GM06990 (cell line): ENCODE results near the gene RASL10A.
"Not testable (repeated sequence)": the region's sequence is repeated elsewhere in the genome, so short reads cannot be mapped to it uniquely, and the experiment has no call there.

ENCODE experiments used
- DNase-seq: peaks from one replicate; pipeline ENCODE4 v3.0.0-alpha.2; 2011; ENCODE audit not compliant: insufficient read length; ENCODE audit errors: extremely low read depth
- H3K27me3 ChIP-seq: replicated peaks from 2 replicates; pipeline ENCODE4 v1.6.0; 2011; ENCODE audit warnings: low read length; ENCODE audit not compliant: control insufficient read depth, insufficient read depth
- H3K36me3 ChIP-seq: 2 replicates; pipeline ENCODE4 v1.5.1; 2011; ENCODE audit warnings: low read length; ENCODE audit not compliant: control insufficient read depth, insufficient read depth
- H3K4me3 ChIP-seq: replicated peaks from 2 replicates; pipeline ENCODE4 v1.5.1; 2011; ENCODE audit warnings: low read depth, mild to moderate bottlenecking, control low read depth, low read length
- TF ChIP-seq, protein P1 (sequence below): IDR thresholded peaks from 2 replicates; pipeline ENCODE4 v1.5.1; 2011; ENCODE audit warnings: low read length, control low read depth, mild to moderate bottlenecking, inconsistent platforms; ENCODE audit not compliant: insufficient read depth, poor library complexity, severe bottlenecking

RASL10A gene

DNA sequence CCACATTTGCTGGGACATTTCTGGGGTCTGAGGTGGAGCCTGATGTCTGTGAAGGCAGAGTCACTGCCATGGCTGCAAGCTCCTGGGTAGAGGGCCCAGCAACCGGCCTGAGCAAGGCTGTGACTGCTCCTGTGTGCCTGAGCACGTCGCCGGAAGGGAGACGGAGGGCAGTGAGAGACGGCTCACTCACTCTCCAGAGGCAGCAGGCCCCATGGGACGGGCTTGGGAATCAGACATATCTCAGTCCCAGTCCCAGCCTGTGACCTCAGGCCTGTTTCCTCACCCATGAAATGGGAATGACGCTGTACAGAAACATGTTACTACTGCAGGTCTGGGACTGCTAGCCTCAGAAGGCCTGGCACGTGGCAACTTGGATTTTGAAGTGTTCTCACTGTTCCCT, 36.4 kb upstream of the RASL10A start:
- no peak for DNase-seq
- Histone ChIP-seq H3K27me3 (no peaks in the 10 kb centered on the region), H3K36me3 (peaks cover 72% of the 10 kb centered on the region), H3K4me3 (no peak overlapping the region)
- TF ChIP-seq, protein P1, sequence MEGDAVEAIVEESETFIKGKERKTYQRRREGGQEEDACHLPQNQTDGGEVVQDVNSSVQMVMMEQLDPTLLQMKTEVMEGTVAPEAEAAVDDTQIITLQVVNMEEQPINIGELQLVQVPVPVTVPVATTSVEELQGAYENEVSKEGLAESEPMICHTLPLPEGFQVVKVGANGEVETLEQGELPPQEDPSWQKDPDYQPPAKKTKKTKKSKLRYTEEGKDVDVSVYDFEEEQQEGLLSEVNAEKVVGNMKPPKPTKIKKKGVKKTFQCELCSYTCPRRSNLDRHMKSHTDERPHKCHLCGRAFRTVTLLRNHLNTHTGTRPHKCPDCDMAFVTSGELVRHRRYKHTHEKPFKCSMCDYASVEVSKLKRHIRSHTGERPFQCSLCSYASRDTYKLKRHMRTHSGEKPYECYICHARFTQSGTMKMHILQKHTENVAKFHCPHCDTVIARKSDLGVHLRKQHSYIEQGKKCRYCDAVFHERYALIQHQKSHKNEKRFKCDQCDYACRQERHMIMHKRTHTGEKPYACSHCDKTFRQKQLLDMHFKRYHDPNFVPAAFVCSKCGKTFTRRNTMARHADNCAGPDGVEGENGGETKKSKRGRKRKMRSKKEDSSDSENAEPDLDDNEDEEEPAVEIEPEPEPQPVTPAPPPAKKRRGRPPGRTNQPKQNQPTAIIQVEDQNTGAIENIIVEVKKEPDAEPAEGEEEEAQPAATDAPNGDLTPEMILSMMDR, result no peak

DNA sequence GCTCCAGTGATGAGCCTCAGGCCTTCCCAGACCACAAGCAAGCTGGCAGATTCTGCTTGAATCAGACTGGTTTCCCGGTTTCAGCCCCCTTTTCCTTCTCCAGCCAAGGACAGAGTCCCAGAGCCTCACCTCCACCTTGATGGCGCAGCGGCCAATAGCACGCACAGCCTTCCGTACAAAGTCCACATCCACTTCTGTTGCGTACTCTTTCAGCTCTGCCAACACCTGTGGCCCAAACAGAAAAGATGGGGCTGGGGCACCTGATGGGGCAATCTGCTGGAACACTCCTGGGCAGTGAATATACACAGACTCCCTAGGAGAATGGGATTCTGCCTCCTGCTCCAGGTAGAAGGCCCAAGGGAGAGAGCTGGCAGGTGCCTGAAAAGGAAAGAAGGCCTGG, 35.5 kb upstream of the RASL10A start:
- no peak for DNase-seq
- H3K36me3 ChIP-seq, result peaks cover 70% of the 10 kb centered on the region
- H3K27me3 ChIP-seq, result no peaks in the 10 kb centered on the region
- TF ChIP-seq, protein P1, result no peak
- H3K4me3 ChIP-seq, result no peak overlapping the region

DNA sequence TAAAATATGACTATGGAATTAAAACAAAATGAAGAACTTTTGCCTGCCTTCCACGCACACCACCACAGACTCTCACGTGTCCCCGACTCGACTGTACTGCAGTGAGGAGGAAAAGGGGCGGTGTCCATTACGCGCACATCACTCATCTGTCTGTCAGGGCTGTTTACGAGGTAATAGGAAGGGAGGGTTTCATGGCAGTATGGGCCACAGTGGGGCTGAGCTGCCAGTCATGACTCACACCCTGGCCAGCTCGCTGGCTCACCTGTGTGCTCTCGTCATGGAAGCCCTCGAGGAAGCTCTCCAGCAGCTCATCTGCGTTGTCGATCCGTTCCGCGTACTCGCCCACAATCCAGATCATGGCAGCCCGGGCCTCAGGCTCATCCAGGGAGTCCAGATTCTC, 33.5 kb upstream of the RASL10A start:
- Histone ChIP-seq H3K4me3 (no peak overlapping the region), H3K36me3 (peaks cover 66% of the 10 kb centered on the region), H3K27me3 (no peaks in the 10 kb centered on the region)
- DNase-seq, result no peak
- TF ChIP-seq, protein P1, result no peak

DNA sequence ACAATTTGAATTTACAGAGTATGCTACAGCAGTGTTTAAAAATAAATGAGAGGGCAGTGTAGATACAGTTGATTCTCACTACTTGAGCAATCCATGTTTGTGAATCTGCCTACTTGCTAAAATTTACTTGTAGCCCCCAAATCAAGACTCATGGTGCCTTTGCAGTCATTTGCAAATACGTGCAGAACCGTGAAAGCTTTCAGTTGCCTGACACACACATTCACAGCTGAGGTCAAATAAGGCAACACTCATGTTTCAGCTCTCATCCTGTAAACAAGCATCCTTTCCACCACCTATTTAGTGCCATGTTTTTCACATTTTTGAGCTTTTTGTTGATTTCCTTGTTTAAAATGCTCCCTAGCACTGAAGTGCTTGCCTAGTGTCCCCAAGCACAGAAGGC, 32.5 kb upstream of the RASL10A start:
- no peak overlapping the region for H3K4me3 ChIP-seq
- H3K36me3 ChIP-seq, result peaks cover 62% of the 10 kb centered on the region
- TF ChIP-seq, protein P1, result no peak
- no peaks in the 10 kb centered on the region for H3K27me3 ChIP-seq
- DNase-seq, result no peak

DNA sequence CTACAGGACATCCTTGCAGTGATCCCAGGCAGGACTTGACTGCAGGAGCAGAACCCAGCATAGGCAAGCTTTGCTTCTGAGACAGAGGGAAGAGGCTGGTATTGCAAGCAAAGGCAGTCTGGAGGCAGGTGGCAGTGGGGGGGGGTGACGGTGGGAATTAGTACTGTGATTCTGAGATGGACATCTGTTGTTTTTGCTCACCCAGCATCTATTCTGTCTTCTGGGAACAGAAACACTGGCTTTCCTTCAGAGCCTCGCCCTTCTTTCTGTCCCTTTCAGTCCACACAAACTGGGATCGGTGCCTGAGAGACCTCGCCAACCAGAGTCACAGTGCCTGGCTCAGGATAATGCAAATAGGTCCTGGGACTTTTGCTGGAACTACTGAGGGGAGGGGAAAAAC, 31.2 kb upstream of the RASL10A start:
- TF ChIP-seq, protein P1, result no peak
- DNase-seq, result no peak
- no peaks in the 10 kb centered on the region for H3K27me3 ChIP-seq
- no peak overlapping the region for H3K4me3 ChIP-seq
- H3K36me3 ChIP-seq, result peaks cover 65% of the 10 kb centered on the region

DNA sequence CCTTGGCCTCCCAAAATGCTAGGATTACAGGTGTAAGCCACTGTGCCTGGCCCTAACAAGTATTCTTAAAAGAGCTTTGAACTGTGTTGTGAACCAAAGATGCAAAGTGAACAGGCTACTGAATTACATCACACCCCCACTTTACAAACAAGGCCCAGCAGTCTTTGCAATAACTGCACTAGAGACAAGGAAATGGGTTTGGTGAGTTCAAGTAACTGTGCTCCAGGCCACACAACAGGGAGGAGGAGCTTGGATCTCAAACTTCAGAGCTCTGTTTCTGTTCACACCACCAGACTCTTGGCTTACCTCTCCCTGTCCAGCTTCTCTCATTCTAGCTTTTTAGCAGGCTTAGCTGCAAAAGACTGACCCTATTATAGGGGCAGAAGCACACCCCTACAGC, 30.4 kb upstream of the RASL10A start:
- Histone ChIP-seq H3K36me3 (peaks cover 65% of the 10 kb centered on the region), H3K4me3 (no peak overlapping the region), H3K27me3 (no peaks in the 10 kb centered on the region)
- TF ChIP-seq, protein P1, result no peak
- no peak for DNase-seq

DNA sequence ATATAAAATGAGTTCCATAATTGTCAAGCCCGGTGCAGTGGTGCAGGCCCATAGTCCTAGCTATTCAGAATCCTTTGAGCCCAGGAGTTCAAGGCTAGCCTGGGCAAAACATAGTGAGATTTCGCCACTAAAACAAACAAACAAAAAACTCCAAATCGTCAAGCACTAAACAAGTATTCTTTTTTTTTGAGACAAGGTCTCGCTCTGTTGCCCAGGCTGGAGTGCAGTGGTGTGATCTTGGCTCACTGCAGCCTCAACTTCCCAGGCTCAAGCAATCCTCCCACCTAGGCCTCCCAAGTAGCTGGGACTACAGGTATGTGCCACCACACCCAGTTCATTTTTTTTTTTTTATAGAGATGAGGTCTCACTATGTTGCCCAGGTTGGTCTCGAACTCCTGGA, 29.4 kb upstream of the RASL10A start:
- H3K4me3 ChIP-seq, DNase-seq, H3K27me3 ChIP-seq: not testable (repeated sequence)
- peaks cover 62% of the 10 kb centered on the region for H3K36me3 ChIP-seq
